Measurements from ENCODE around the gene MACF1.
"Not testable (repeated sequence)": the region's sequence is repeated elsewhere in the genome, so short reads cannot be mapped to it uniquely, and the experiment has no call there.

The MACF1 gene

GRCh38 chr1:39204441-39205081 lies at the start of gene MACF1:
MACF1 (plus strand) TSS chr1:39204695; CDS start chr1:39205023, 328 bp downstream.
- DNase-seq, result no peak

GRCh38 chr1:39157304-39157703 lies 47.2 kb upstream of the MACF1 start:
- DNase-seq, result no peak

- DNase-seq, result no peak
Observed at GRCh38 chr1:39158327-39159086, 46.0 kb upstream of the MACF1 start.

- DNase-seq, result no peak
Observed at GRCh38 chr1:39159224-39160036, 45.1 kb upstream of the MACF1 start.

- no peak for DNase-seq
Observed at GRCh38 chr1:39160703-39161102, 43.8 kb upstream of the MACF1 start.

- DNase-seq, result not testable (repeated sequence)
Observed at GRCh38 chr1:39161811-39162210, 42.7 kb upstream of the MACF1 start.

- no peak for DNase-seq
Observed at GRCh38 chr1:39163469-39163868, 41.0 kb upstream of the MACF1 start.

- no peak for DNase-seq
Observed at GRCh38 chr1:39164256-39164655, 40.2 kb upstream of the MACF1 start.

GRCh38 chr1:39165049-39165448 lies 39.4 kb upstream of the MACF1 start:
- no peak for DNase-seq

- DNase-seq, result no peak
Observed at GRCh38 chr1:39165488-39165887, 39.0 kb upstream of the MACF1 start.

- DNase-seq, result no peak
Observed at GRCh38 chr1:39167632-39168209, 36.8 kb upstream of the MACF1 start.

- no peak for DNase-seq
Observed at GRCh38 chr1:39168301-39169080, 36.0 kb upstream of the MACF1 start.

GRCh38 chr1:39170731-39171667 lies 33.5 kb upstream of the MACF1 start:
- no peak for DNase-seq

- no peak for DNase-seq
Observed at GRCh38 chr1:39173119-39173994, 31.1 kb upstream of the MACF1 start.

- no peak for DNase-seq
Observed at GRCh38 chr1:39173995-39174380, 30.5 kb upstream of the MACF1 start.

- DNase-seq, result no peak
Observed at GRCh38 chr1:39174390-39175081, 30.0 kb upstream of the MACF1 start.

- DNase-seq, result no peak
Observed at GRCh38 chr1:39177706-39178105, 26.8 kb upstream of the MACF1 start.

- no peak for DNase-seq
Observed at GRCh38 chr1:39178541-39179431, 25.7 kb upstream of the MACF1 start.

- no peak for DNase-seq
Observed at GRCh38 chr1:39181311-39181710, 23.2 kb upstream of the MACF1 start.
